Renal cortex interstitium (tissue), 11 donors: ENCODE measurements around the gene FEZF1. TPM values are rescaled to one million over a fixed set of nuclear protein-coding genes. Genes with fewer than 3 reads are reported as not detected.
"Not testable (repeated sequence)": the region's sequence is repeated elsewhere in the genome, so short reads cannot be mapped to it uniquely, and the experiment has no call there.

Source experiments
- DNase-seq, 11 donors: peaks; one replicate each; pipeline ENCODE4 v3.0.0-alpha.2; 2013; ENCODE audit warnings: low read depth in 9 of 11, low spot score in 4 of 11; ENCODE audit errors: extremely low read depth in 1 of 11
- polyA plus RNA-seq, 3 donors: library from polyadenylated mRNA; unstranded; fragments of 120-200 nt; gene quantifications; one replicate each; pipeline ENCODE4 v1.2.1, GENCODE V29; 2013; ENCODE audit not compliant: insufficient read length in 3 of 3

FEZF1 gene
- polyA plus RNA-seq, 3 donors: not detected

DNA sequence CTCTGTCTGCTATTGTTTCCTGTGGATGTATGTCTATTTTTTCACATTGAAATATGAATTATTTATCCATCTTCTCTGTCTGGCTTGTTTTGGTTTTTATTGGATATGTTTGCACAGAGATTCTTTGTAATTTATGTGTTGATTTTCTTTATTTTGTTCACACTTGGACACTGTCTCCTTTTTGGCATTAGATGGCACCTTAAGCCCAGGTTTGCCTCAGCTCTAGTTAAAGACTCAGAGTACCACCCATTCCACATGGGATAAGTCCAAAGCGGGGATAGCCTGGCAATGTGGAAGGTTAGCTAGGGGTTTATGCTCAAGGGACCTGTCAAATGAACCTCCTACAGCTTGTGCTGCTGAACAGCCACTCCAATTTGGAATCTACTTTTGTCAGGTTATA lies 14.1 kb downstream of the FEZF1 start:
- no peak for DNase-seq

DNA sequence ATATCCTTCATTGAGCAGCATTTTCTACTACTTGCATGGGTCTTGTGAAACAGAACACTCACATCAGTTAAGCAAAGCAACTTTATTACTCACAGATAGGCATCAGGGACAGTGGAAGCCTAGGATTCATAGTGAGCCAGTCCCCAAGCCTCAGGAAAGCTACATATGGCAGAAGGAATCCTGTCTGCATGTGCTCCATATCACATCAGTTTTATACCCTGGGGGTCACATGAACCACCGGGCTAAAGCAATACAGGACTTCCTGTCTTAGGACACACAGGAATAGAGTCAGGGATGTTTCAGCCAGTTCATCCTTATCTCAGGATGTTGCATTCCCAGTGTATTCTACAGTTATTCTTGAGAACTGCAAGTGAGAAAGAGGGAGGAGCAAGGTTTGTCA lies 15.1 kb downstream of the FEZF1 start:
- no peak for DNase-seq

DNA sequence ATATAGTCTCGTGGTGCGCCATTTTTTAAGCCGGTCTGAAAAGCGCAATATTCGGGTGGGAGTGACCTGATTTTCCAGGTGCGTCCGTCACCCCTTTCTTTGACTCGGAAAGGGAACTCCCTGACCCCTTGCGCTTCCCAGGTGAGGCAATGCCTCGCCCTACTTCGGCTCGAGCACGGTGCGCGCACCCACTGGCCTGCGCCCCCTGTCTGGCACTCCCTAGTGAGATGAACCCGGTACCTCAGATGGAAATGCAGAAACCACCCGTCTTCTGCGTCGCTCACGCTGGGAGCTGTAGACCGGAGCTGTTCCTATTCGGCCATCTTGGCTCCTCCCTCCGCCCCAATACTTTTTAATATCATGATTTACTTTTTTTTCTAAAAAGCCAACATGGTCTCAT lies 19.9 kb downstream of the FEZF1 start:
- DNase-seq: not testable (repeated sequence)

DNA sequence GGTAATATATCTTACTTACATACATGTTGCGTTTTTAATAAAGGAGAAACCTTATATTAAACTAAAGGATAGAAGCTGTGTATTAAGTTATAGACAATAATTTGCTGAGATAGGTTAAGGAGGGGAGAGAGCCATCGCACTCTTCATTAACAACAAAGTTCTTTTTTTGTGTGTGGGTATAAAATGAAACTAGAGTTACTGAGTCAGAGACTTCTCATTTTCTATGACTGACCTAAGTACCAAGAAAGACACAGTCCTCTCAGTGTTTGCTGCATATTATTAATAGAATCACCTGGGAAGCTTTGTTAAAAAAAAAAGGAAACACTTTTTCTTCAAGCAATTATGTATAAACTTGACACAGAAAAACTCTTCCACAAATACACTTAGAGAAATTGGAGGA lies 31.4 kb downstream of the FEZF1 start:
- DNase-seq: no peak

DNA sequence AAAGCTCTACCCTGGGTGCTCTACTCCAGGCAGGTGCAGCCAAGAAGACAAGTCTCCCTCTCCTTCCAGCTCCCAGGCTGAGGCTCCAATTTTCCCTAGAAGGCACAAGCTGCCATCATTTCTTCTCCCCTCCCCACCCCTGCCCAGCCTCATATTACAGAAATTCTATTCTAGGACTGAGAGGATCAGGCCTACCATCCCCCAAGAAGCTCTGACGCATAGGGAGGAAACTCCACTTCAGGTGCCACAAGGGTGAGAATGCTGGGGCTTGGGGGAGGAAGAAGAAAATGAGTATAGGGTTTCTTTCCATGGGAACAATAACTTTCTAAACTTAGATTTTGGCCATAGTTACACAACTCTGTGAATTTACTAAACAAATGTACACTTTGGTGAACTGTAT lies 35.3 kb downstream of the FEZF1 start:
- DNase-seq: no peak

DNA sequence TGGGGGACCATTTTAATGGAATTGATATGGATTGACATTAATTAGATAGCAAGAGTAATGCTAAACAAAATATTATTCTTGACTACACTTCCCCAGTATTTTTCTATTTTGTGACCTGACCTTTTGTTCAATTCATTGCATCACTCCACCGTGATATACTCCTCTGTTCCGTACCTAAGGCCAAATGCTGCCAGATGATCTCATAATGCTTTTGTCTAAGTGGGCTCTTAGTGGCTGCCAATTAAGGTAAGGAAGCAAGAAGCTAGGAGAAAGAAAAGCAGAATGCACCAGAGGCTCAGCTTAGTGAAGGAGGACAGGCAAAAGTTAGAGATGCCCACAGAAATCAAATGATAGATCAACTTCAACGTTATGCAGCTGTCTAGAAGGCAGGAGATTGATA lies 36.4 kb downstream of the FEZF1 start:
- no peak for DNase-seq

DNA sequence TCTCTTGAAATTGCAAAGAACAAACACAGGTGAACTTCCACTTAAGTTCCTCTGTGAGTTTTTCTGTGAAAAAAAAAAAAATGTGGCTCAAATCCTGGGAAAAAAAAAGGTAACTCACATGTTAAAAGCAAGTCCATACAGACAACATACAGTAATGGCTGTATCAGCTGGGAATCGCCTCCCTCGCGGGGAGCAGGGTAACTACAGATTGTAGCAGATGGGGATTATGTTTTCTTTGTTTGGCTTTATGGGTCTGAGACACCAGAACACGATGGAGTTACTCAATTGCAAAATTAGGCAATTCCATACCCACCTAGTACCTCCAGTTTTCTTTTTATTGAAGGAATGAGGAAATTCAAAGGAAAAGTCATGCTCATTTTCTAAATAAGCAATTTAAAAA lies 42.3 kb downstream of the FEZF1 start:
- DNase-seq: no peak

DNA sequence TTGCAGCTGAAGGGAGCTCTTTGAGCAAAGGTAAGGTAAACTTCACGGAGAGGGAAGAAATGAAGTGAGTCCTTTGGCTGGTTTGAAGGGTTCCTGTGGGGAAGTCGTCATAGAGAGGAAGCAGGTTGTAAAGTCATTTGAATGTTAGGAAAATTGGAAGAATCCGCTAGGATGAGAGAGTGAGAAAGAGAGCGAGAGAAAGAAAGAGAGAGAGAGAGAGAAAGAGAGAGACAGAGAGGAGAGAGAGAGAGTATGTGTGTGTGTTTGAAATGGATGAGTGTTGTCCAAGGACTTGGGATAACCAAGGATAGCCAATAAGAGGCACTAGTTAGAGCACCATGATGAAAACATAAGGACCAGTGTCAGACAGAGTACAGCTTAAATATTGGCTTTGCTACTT lies 43.1 kb downstream of the FEZF1 start:
- DNase-seq: no peak

DNA sequence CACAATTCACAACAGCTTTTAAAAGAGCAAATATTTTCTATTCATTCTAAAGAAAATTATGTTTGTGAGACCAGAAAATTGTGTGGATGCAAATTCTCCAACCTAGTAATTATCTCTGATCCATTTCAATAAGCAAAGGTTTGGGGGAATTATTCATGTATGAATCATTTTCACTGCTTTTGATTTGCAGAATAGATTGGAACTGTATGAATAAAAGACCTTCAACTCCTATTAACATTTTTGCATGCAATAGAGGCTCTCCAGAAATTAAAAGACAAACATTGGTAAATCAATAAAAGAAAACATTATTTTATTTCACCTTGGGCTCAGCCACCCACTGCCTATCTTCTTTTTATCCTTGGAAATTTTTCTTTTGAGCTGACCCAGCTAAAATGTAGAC lies 43.5 kb downstream of the FEZF1 start:
- DNase-seq: no peak

DNA sequence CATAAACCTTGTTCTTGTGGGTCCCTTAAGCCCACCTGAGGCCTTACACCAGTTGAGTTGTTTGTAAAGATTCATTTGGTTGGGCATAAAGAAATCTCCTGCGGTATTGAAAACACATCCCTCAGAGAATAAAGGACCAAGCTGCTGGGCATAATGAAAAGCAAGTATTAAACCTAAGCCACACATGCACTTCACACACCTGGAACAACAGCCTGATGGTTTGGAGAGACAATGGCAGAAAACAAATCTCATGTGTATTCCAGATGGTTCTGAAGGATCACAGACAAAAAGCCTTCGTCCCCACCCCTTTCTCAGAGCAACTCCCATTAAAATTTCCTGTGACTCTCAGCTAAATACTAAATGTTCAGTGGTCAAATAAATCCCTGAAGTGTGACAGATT lies 44.2 kb downstream of the FEZF1 start:
- no peak for DNase-seq

DNA sequence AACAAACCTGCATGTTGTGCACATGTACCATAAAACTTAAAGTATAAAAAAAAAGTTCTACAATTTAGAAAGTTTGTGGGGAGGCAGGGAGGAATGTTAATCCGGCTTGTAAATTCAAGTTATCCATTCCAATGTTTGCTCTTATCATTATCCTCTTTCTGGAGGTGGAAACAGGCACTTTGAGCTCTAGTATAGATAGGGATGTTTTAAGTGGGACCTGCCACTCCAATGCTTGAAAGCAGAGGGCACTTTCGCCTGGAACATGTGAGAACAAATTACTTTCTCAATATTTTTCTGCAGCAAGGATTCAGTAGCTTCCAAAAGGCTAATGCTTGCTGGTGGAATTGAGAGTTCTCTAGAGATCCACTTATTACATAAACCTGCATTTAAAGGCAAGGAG lies 45.6 kb downstream of the FEZF1 start:
- DNase-seq: no peak

DNA sequence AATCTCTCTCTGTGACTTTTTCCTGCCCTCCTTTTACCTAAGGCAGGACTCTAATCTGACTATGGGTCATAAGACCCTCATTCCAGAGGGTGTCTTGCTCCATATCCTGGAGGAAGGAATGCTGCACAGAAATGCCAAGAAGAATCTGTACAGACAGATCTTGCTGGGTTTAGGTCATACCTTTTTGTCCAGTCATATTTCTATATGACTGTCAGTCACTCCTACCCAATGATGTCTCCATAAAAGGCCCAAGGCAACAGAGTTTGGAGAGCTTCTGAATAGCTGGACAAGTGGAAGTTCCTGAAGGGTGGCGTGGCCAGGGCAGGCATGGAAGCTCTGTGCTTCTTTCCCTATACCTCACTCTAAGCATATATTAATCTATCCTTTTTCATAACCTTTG lies 47.5 kb downstream of the FEZF1 start:
- DNase-seq: no peak

DNA sequence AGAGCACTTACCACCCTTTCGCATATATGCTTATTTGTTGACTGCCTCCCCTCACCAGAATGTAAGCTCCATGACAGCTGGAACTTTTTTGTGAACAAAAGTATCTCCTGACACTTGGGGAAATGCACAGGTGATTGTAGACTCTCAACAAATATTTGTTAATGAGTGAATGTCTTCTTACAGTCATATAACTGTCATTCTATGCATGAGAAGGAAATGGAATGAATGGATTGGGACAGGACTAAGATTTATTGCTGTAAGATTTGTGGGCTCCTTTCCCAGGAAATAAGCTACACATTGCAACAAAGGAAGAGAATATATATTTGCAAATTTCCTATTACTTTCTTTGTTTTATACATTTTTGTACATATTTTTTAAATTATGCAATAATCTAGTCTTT lies 48.5 kb downstream of the FEZF1 start:
- no peak for DNase-seq

DNA sequence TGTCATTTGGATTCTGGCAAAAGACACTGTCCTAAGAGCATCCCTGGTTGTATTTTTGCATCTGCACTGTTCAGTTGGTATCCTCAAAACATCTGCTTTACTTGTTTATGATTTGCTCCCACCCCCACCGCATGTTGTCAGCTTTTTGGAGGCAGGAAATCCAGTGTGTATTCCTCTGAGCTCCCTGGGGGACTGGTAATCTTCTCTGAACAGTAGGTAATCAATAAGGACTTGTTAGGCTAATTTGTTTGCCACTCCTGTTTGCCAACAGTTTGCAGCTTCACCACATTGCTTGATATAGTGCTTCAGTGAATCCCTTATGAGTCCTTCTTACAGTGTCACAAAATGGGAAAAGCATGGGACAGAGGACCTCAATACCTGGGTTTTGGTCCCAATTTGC lies 49.1 kb downstream of the FEZF1 start:
- no peak for DNase-seq

Other genes starting within 250 kb of the FEZF1 start
- gene AASS, start 160.5 kb downstream of the FEZF1 start, polyA plus RNA-seq: 10 to 100 TPM; 41.8 to 69.2 (median 52.5) TPM